Measurements from ENCODE around the gene ISM2. TPM values are rescaled to one million over a fixed set of nuclear protein-coding genes. Genes with fewer than 3 reads are reported as not detected.

The ISM2 gene
- total and polyA plus RNA-seq, 9 of the 15 experiments (the other 6 are each of a cell fraction or from before 2014, with no cell fraction given), result 0.08 to 0.11 TPM; not detected in 7

GRCh38 chr14:77495334-77495733, 3.3 kb downstream of the ISM2 start:
- no peaks in the 10 kb centered on the region; the same call in 1 of the 2 replicates for H4K20me1 ChIP-seq (replicated peaks; ENCODE audit: control insufficient read depth, insufficient read depth, low read length)
- no peaks in the 10 kb centered on the region for H3K36me3 ChIP-seq (ENCODE audit: control insufficient read depth, insufficient read depth, low read length)
- POLR2A ChIA-PET, result interaction anchor here (0.9 to 1.4 kb wide), 2 partner anchors 10 to 15 kb away, joined by 3 read pairs; no protein-coding TSS in a partner anchor
- peaks cover 8 to 30% of the 10 kb centered on the region in 2 experiments; a peak in 4 of 5 replicates for H3K27me3 ChIP-seq (ENCODE audit: control insufficient read depth in 2 of 2, insufficient read depth in 2 of 2, low read length in 2 of 2)
- no peak overlapping the region for H2AFZ ChIP-seq (ENCODE audit: low read depth, low read length)
- intact Hi-C loops (cut with micrococcal nuclease) (no loop called here), in situ Hi-C loops (cut with MboI) (no loop called here)
- WGBS (ENCODE audit: insufficient coverage, low coverage, missing lambda C conversion rate), result 30% methylated on average over 7 of the region's 7 CpGs
- no peaks in the 10 kb centered on the region for H3K9me1 ChIP-seq (ENCODE audit: control insufficient read depth, insufficient read depth, low read length)
- no TSS peak for BruUV-seq (replicated peaks)
- TF ChIP-seq ZNF778 (CRISPR knock-in tag; IDR thresholded peaks at IDR 0.05), result no peak
- TF ChIP-seq ZBTB12 (CRISPR knock-in tag; IDR thresholded peaks at IDR 0.05), result no peak
- TF ChIP-seq ZNF75A (CRISPR knock-in tag; IDR thresholded peaks at IDR 0.05), result no peak
- TF ChIP-seq, protein P1, sequence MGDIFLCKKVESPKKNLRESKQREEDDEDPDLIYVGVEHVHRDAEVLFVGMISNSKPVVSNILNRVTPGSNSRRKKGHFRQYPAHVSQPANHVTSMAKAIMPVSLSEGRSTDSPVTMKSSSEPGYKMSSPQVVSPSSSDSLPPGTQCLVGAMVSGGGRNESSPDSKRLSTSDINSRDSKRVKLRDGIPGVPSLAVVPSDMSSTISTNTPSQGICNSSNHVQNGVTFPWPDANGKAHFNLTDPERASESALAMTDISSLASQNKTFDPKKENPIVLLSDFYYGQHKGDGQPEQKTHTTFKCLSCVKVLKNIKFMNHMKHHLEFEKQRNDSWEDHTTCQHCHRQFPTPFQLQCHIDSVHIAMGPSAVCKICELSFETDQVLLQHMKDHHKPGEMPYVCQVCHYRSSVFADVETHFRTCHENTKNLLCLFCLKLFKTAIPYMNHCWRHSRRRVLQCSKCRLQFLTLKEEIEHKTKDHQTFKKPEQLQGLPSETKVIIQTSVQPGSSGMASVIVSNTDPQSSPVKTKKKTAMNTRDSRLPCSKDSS (IDR thresholded peaks at IDR 0.05; ENCODE audit: low read depth, partially characterized antibody), result no peak
- TF ChIP-seq MTA2 (IDR thresholded peaks at IDR 0.05; ENCODE audit: low read depth), result no peak
- TF ChIP-seq RAD21 (CRISPR knock-in tag; conservative IDR thresholded peaks at IDR 0.05 in 1 of 2, IDR thresholded peaks at IDR 0.05 in 1 of 2), result no peak
- TF ChIP-seq ZBED1 (IDR thresholded peaks at IDR 0.05), result no peak
- TF ChIP-seq CBFA2T3 (IDR thresholded peaks at IDR 0.05), result no peak
- no peak for TF ChIP-seq EZH2 (IDR thresholded peaks at IDR 0.05; ENCODE audit: borderline replicate concordance, low read depth, low read length)
- no peak for TF ChIP-seq PRMT5 (CRISPR knock-in tag; IDR thresholded peaks at IDR 0.05)
- TF ChIP-seq CBX5 (IDR thresholded peaks at IDR 0.05; ENCODE audit: borderline replicate concordance, low read depth), result no peak
- no peak for TF ChIP-seq ARID3B (CRISPR knock-in tag; IDR thresholded peaks at IDR 0.05; ENCODE audit: borderline replicate concordance)
- no peak for TF ChIP-seq GTF2A2 (tag; IDR thresholded peaks at IDR 0.05)
- TF ChIP-seq ZNF436 (CRISPR knock-in tag; IDR thresholded peaks at IDR 0.05), result no peak
- TF ChIP-seq, protein P2, sequence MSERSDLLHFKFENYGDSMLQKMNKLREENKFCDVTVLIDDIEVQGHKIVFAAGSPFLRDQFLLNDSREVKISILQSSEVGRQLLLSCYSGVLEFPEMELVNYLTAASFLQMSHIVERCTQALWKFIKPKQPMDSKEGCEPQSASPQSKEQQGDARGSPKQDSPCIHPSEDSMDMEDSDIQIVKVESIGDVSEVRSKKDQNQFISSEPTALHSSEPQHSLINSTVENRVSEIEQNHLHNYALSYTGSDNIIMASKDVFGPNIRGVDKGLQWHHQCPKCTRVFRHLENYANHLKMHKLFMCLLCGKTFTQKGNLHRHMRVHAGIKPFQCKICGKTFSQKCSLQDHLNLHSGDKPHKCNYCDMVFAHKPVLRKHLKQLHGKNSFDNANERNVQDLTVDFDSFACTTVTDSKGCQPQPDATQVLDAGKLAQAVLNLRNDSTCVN (CRISPR knock-in tag; IDR thresholded peaks at IDR 0.05), result no peak
- no peak for TF ChIP-seq C11orf30 (IDR thresholded peaks at IDR 0.05; ENCODE audit: low read depth)
- no peak overlapping the region for H3K27ac ChIP-seq (ENCODE audit: extremely low read depth, low read depth, low read length)
- no peak overlapping the region for H3K4me2 ChIP-seq (ENCODE audit: insufficient read depth, low read length)
- ATAC-seq, result no peak
- DNase-seq (ENCODE audit: extremely low read depth in 1 of 4, low spot score in 3 of 4), result no peak
- H3K4me3 ChIP-seq, result no peak overlapping the region
- H3K79me2 ChIP-seq (ENCODE audit: control insufficient read depth, insufficient read depth, low read length), result no peaks in the 10 kb centered on the region
- CTCF ChIA-PET (ENCODE audit: low intra/inter-chr PET ratio), result no interaction called here
- no peak overlapping the region for H3K9ac ChIP-seq (ENCODE audit: insufficient read depth in 1 of 2, low read depth in 2 of 2, low read length in 2 of 2)
- no peaks in the 10 kb centered on the region for H3K9me3 ChIP-seq (replicated peaks; ENCODE audit: control insufficient read depth, insufficient read depth, low read depth, low read length)
- H3K4me1 ChIP-seq (replicated peaks in 1 of 2; ENCODE audit: control insufficient read depth in 2 of 2, insufficient read depth in 2 of 2, low read length in 2 of 2), result peaks cover 0 to 19% of the 10 kb centered on the region in 2 experiments; a peak in 3 of 5 replicates
- no peak for FAIRE-seq
